AG04450 (cell line): Measurements from ENCODE around the gene KIF5C. TPM values are rescaled to one million over a fixed set of nuclear protein-coding genes. Genes with fewer than 3 reads are reported as not detected.

Experiments
- CTCF ChIA-PET: fragments of 300-600, 350-600 bp; formaldehyde crosslinking; extraction: SDS; loops from one replicate; lab custom pipeline; 2022; ENCODE audit warnings: antibody characterized with exemption, inconsistent platforms; lab: Charles Lee
- POLR2A ChIA-PET: fragments of 350-600 bp; formaldehyde crosslinking; extraction: SDS; loops from one replicate; lab custom pipeline; 2021; ENCODE audit warnings: antibody characterized with exemption, inconsistent platforms; lab: Yijun Ruan, JAX
- DNase-seq: peaks from one replicate; pipeline ENCODE4 v3.0.0-alpha.2; 2011; ENCODE audit warnings: low read depth, low spot score
- H3K27ac ChIP-seq: one replicate; pipeline ENCODE4 v1.5.1; 2012; ENCODE audit warnings: low read depth, low read length, control low read depth
- H3K27me3 ChIP-seq: one replicate; pipeline ENCODE4 v1.6.0; 2012; ENCODE audit warnings: low read length; ENCODE audit not compliant: control insufficient read depth, insufficient read depth
- H3K4me3 ChIP-seq: 2 replicates; pipeline ENCODE4 v1.5.1; 2011; ENCODE audit warnings: mild to moderate bottlenecking, low read depth, low read length, control low read depth
- H3K9me3 ChIP-seq: 2 replicates; pipeline ENCODE4 v1.5.1; 2012; ENCODE audit warnings: low read length; ENCODE audit not compliant: control insufficient read depth, insufficient read depth
- CTCF ChIP-seq: IDR thresholded peaks from 2 replicates; pipeline ENCODE4 v1.5.1; 2011; ENCODE audit warnings: low read depth, low read length, control low read depth, inconsistent platforms
- polyA minus RNA-seq: library from RNA; depleted of rRNA, polyadenylated mRNA; stranded (reverse); fragments of >200 nt; gene quantifications from 2 replicates; pipeline ENCODE4 v1.2.3, GENCODE V29; 2011; rRNA and poly(A)+ RNA removed
- polyA plus RNA-seq: library from polyadenylated mRNA; depleted of rRNA; stranded (reverse); fragments of >200 nt; gene quantifications from 2 replicates; pipeline ENCODE4 v1.2.3, GENCODE V29; 2011; rRNA removed

The KIF5C gene
- polyA plus RNA-seq (0.09 and 0.12 TPM in 2 replicates), polyA minus RNA-seq (0.09 and 0.22 TPM in 2 replicates)

DNA sequence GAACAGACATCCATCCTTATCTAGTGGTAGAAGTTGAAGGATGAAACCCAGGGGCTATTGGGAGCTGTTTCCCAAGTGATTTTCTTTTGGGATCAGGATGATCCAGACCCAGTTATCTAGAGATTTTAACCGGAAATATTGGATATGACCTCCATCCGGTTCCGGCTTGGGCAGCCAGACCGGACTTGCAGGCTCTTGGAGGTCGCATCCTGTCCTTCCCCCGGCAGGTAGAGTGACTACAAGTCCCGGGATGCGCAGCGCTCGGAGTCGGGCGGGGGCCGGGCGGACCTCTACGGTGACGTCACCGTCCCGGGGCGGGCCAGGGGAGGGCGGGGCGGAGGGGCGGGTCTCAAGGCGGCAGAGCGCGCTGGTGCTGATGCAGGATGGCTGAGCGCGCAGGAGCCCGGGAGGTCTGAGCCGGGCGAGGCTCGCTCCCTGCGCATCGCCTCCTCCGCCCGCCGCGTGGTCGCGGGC, at the start of gene KIF5C:
KIF5C (plus strand) TSS at position 360 of the 474 bp plus-strand sequence. CDS start 391 bp downstream, outside the sequence.
- CTCF ChIA-PET, result no interaction called here
- no peak for TF ChIP-seq CTCF
- DNase-seq, result peak; percentile 16
- POLR2A ChIA-PET, result no interaction called here
- H3K27ac ChIP-seq, result no peak within 1 kb of the TSS
- peak within 1 kb of the TSS; percentile 37; the same call in 1 of the 2 replicates for H3K4me3 ChIP-seq
- no peaks in the 10 kb centered on the region; the same call in 1 of the 2 replicates for H3K9me3 ChIP-seq
- peaks cover 27% of the 10 kb centered on the region for H3K27me3 ChIP-seq

- CTCF ChIA-PET, result no interaction called here
- Histone ChIP-seq H3K9me3 (no peaks in the 10 kb centered on the region), H3K27ac (no peak overlapping the region), H3K27me3 (peaks cover 2% of the 10 kb centered on the region), H3K4me3 (no peak overlapping the region)
- DNase-seq, result no peak
- TF ChIP-seq CTCF, result no peak
- POLR2A ChIA-PET, result no interaction called here
Observed at GRCh38 chr2:148826791-148827190, 48.2 kb upstream of the KIF5C start.

DNA sequence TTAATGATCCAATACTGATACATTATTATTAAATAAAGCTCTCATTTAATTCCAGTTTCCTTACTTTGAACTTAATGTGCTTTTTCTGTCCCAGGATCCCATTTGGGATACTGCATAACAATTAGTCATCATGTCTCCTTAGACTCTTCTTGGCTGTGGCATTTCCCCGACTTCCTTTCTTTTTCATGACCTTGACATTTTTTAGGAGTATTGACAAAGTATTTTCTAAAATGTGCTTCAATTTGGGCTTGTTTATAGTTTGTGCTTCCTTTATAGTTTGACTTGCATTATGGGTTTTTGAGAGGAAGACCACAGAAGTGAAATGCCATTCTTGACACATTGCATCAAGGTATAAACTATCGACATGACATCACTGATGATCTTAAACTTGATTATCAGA, 46.1 kb upstream of the KIF5C start:
- Histone ChIP-seq H3K9me3 (no peaks in the 10 kb centered on the region), H3K27me3 (peaks cover 5% of the 10 kb centered on the region), H3K27ac (no peak overlapping the region), H3K4me3 (no peak overlapping the region)
- ChIA-PET CTCF (no interaction called here), POLR2A (no interaction called here)
- TF ChIP-seq CTCF, result no peak
- DNase-seq, result no peak

- POLR2A ChIA-PET, result no interaction called here
- no peak overlapping the region for H3K27ac ChIP-seq
- 0 out of 2 replicates have a peak, but pooled peaks have one; percentile 21 for TF ChIP-seq CTCF
- CTCF ChIA-PET, result no interaction called here
- DNase-seq, result no peak
- no peaks in the 10 kb centered on the region for H3K9me3 ChIP-seq
- no peak overlapping the region for H3K4me3 ChIP-seq
- peaks cover 5% of the 10 kb centered on the region for H3K27me3 ChIP-seq
Observed at GRCh38 chr2:148829618-148830017, 45.4 kb upstream of the KIF5C start.

- Histone ChIP-seq H3K27ac (no peak overlapping the region), H3K27me3 (peaks cover 5% of the 10 kb centered on the region), H3K9me3 (no peaks in the 10 kb centered on the region), H3K4me3 (no peak overlapping the region)
- ChIA-PET CTCF (no interaction called here), POLR2A (no interaction called here)
- no peak for TF ChIP-seq CTCF
- DNase-seq, result no peak
Observed at GRCh38 chr2:148832637-148833036, 42.4 kb upstream of the KIF5C start.
